KOPT-K1 (cell line): ENCODE data around the gene AUTS2.

Experiments used
- H3K27ac ChIP-seq: fragments of 200-600 bp; sonication (generic); 2 replicates; pipeline ENCODE4 v1.5.1; 2016; ENCODE audit warnings: antibody characterized with exemption, mild to moderate bottlenecking, low read depth, low read length; ENCODE audit not compliant: poor library complexity, severe bottlenecking
- H3K36me3 ChIP-seq: fragments of 200-600 bp; sonication (generic); 2 replicates; pipeline ENCODE4 v1.5.1; 2017; ENCODE audit warnings: antibody characterized with exemption, mild to moderate bottlenecking, low read length, moderate library complexity; ENCODE audit not compliant: insufficient read depth
- H3K9me3 ChIP-seq: fragments of 200-600 bp; sonication (generic); 2 replicates; pipeline ENCODE4 v1.5.1; 2017; ENCODE audit warnings: antibody characterized with exemption, low read length, mild to moderate bottlenecking; ENCODE audit not compliant: insufficient read depth, poor library complexity, severe bottlenecking

AUTS2 gene

GRCh38 chr7:70680743-70681468, 1082.6 kb downstream of the AUTS2 start:
- H3K36me3 ChIP-seq = no peaks in the 10 kb centered on the region
- no peaks in the 10 kb centered on the region for H3K9me3 ChIP-seq
- H3K27ac ChIP-seq = no peak overlapping the region

- no peaks in the 10 kb centered on the region for H3K36me3 ChIP-seq
- no peak overlapping the region for H3K27ac ChIP-seq
- H3K9me3 ChIP-seq = no peaks in the 10 kb centered on the region
Observed at GRCh38 chr7:70681469-70682350, 1083.4 kb downstream of the AUTS2 start.

GRCh38 chr7:70684173-70684572, 1085.9 kb downstream of the AUTS2 start:
- Histone ChIP-seq H3K9me3 (no peaks in the 10 kb centered on the region), H3K27ac (no peak overlapping the region), H3K36me3 (no peaks in the 10 kb centered on the region)

GRCh38 chr7:70693321-70693685, 1095.0 kb downstream of the AUTS2 start:
- no peaks in the 10 kb centered on the region for H3K36me3 ChIP-seq
- no peaks in the 10 kb centered on the region for H3K9me3 ChIP-seq
- no peak overlapping the region for H3K27ac ChIP-seq

DNA sequence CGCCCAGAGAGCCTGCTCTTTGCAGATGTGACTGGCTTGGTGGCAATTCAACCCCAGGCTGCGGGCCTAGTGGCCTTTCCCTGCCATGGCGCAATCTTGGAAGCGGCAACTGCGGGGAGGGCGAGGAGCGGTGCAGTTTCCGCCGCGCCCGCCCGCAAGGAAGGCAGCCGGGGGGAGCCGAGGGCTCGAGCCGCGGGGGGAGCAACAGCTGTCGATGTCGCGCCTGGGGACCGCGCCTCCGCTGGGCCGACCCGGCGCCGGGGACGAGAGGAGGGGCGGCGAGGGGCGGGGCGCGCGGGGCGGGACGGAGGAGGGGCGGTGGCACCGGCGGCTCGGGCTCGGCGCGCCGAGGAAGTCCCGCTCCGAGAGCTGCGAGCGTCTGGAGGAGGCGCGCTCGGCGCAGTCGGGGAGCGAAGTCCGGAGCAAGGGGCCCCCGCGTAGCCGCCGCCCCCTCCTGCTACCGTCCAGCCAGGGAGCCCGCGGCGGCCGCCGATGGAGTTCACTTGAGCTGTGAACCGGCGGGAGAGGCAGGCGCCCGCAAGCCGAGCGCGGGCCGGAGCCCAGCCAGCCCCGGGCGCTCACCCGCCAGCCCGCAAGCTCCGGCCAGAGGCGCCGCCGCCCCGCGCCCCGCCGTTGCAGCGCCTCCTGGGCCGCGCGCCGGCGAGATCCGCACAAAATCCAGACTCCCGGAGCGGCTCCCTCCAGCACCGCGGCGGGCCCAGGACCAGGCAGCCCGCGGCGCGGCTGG, 1095.6 kb downstream of the AUTS2 start:
- no peaks in the 10 kb centered on the region for H3K36me3 ChIP-seq
- H3K27ac ChIP-seq = no peak overlapping the region

DNA sequence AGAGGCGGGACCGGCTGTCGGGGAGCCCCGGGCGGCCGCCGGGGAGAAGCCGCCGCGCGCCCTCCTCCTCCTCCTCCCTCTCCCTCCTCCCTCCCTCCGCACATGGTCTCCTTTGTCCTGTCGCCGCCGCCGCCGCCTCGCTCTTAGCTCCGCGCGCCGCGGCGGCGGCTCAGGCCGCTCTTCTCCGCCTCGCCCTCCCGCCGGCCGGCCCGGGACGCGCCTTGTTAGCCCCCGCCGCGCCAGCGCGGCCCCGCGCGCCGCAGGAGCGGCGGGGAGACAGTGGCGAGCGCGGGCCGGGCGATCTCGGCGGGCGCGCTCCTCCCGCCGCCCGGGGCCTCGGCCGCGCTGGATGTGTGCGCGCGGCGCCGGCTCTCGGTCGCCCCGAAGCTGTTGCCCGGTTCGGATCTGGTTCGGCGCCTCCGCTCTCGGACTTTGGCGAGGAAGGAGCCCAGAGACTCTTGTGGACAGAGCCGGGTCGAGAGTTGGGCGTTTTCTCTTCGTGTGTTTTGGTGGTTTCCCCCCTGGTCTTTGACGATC, 1096.2 kb downstream of the AUTS2 start:
- Histone ChIP-seq H3K9me3 (no peaks in the 10 kb centered on the region), H3K27ac (no peak overlapping the region), H3K36me3 (no peaks in the 10 kb centered on the region)

More for the DNA sequence above, 1095.6 kb downstream of the AUTS2 start:
- H3K9me3 ChIP-seq = no peaks in the 10 kb centered on the region

DNA sequence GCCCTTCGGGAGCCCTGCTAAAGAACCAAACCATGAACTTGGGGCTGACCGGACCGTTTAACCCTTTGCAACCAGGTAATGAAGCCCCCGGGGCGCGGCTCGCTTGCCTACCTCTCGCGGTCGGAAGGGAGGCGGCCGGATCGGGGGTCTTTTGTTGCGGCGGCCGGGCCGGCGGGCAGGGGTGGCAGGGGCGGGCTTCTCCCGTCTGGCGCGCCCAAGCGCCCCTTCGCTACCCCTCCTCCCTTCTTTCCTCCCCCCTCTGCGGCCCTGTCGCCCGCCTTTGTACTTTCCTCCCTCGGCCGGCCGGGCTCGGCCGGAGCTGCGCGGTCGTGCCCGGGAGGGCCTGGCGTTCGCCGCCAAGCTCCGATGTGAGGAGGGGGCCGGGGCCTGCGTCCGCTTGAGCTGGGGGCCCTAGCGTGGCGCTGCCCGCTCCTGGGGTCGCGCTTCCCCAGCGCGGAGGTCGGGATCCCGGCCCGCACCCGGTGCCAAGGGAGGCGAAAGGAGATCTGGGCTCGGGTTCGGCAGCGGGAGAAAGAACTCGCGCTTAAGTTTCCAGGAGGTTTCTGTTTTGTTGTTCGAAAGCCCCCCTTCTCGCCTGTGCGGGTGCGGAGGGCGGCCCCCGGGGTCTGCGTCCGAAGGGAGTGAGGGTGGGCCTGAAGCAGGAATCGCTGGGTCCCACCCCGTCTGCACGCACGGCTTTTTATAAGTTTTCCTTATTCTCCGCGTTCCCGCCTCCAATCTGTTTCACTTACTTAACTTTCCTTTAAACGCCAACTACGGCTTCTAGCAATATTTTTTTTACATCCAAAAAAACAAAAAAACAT, 1096.9 kb downstream of the AUTS2 start:
- H3K36me3 ChIP-seq = no peaks in the 10 kb centered on the region
- no peak overlapping the region for H3K27ac ChIP-seq
- H3K9me3 ChIP-seq = no peaks in the 10 kb centered on the region

GRCh38 chr7:70695795-70696083, 1097.5 kb downstream of the AUTS2 start:
- Histone ChIP-seq H3K9me3 (no peaks in the 10 kb centered on the region), H3K36me3 (no peaks in the 10 kb centered on the region), H3K27ac (no peak overlapping the region)

- Histone ChIP-seq H3K36me3 (no peaks in the 10 kb centered on the region), H3K9me3 (no peaks in the 10 kb centered on the region), H3K27ac (no peak overlapping the region)
Observed at GRCh38 chr7:70696201-70696754, 1098.0 kb downstream of the AUTS2 start.

- no peaks in the 10 kb centered on the region for H3K36me3 ChIP-seq
- H3K9me3 ChIP-seq = no peaks in the 10 kb centered on the region
- H3K27ac ChIP-seq = no peak overlapping the region
Observed at GRCh38 chr7:70698219-70698832, 1100.1 kb downstream of the AUTS2 start.

DNA sequence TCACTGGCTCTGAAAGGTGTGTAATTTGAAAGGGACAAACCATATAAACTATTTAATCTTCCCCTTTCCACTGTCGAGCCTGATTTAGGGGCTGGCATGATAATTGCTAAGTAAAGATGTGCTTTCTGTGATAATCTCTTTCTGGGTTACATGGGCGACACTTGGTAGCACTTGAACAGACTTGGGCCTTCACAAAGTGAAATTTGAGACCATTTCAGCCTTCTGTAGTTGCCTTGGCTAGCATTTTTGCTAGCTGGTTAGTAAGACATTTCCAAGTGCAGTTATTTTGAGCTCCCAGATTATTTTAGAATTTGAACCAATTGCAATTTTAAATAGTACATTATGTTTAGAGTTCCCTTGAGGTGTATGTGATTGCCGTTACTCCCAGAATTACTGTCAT, 1101.0 kb downstream of the AUTS2 start:
- H3K27ac ChIP-seq = no peak overlapping the region
- no peaks in the 10 kb centered on the region for H3K9me3 ChIP-seq
- H3K36me3 ChIP-seq = no peaks in the 10 kb centered on the region

DNA sequence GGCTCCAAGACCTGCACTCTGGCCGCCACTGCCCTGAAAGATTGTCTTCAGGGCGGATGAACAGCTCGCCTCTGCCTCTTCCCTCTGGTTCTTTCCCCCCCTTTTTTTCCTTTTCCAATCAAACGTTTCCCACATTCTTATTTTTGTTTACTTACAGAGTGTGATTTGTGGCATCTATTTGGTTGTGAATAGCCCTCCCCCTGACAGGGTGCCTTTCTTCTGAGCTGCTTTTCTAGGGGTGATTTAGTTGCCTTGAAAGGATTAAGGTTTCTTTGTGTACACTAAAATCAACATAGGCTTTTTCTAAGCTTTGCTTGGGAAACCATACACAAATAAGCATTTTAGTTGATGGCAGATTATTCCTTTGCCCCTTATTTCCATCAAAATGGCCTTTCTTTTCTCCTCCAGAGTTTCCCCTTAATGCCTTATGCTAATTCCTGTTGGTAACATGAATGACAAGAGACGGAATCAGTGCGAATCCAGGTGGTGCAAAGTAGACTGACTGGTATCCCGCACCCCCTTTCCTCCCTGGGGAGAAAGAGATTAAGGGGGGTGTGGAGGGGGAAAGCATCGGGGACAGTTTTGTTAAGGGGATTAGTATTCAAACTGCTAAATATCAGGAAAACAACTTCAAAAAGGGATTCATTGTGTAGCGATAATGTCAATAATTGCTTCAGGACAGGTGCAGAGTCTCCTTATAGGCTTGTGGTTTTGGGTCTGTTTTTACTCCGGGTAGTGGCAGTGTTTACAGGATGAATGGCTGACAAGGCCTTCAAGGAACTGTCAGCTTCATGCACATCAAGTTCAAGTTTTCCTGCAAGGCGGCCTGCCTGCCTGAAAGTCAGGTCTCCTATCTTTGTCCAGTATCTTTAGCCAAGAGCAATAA, 1102.0 kb downstream of the AUTS2 start:
- H3K36me3 ChIP-seq = no peaks in the 10 kb centered on the region
- H3K27ac ChIP-seq = no peak overlapping the region
- H3K9me3 ChIP-seq = no peaks in the 10 kb centered on the region

DNA sequence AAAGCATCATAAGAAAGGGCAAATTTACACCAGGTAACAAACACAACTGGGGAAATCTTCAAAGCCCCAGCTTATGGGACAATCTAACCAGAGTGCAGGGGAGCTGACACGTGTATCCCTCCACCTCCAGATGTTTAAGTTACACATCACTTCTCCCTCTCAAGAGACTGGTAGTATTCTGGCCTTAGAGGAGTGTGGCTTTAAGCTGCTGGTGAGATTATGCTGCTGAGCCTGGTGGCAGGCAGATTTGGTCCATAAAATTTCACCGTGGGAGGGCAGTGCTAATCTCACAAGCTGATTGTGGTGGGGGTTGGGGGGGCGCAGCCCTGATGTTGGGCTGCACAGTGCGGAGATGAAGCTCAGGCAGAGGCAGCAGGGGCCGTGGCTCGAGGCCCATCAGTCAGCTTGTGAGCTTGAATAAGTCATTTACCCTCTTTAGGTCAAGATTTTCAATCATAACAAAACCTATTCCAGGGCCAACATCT, 1102.7 kb downstream of the AUTS2 start:
- no peak overlapping the region for H3K27ac ChIP-seq
- no peaks in the 10 kb centered on the region for H3K36me3 ChIP-seq
- no peaks in the 10 kb centered on the region for H3K9me3 ChIP-seq
